ENCODE measurements around the gene SPDYE17.
"Not testable (repeated sequence)": the region's sequence is repeated elsewhere in the genome, so short reads cannot be mapped to it uniquely, and the experiment has no call there.

GRCh38 chr7:76982501-76982900, 49.7 kb downstream of the SPDYE17 start:
- not testable (repeated sequence) for TF ChIP-seq EZH2 (IDR thresholded peaks at IDR 0.05); CTCF (IDR thresholded peaks at IDR 0.05 in 2 of 3, conservative IDR thresholded peaks at IDR 0.05 in 1 of 3; ENCODE audit: borderline replicate concordance in 1 of 3, insufficient read depth in 1 of 3, low read depth in 2 of 3, low read length in 2 of 3); JUND (IDR thresholded peaks at IDR 0.05); SIN3A (IDR thresholded peaks at IDR 0.05; ENCODE audit: low read depth); CEBPB (IDR thresholded peaks at IDR 0.05; ENCODE audit: low read depth); POLR2A (IDR thresholded peaks at IDR 0.05; ENCODE audit: borderline replicate concordance, extremely low read depth, insufficient read depth, insufficient read length); TCF7L2 (IDR thresholded peaks at IDR 0.05; ENCODE audit: borderline replicate concordance, extremely low read depth, insufficient read depth, insufficient read length); RAD21 (IDR thresholded peaks at IDR 0.05; ENCODE audit: low read depth); MAX (IDR thresholded peaks at IDR 0.05); ELF1 (IDR thresholded peaks at IDR 0.05; ENCODE audit: borderline replicate concordance, low read depth); ZBTB33 (IDR thresholded peaks at IDR 0.05; ENCODE audit: extremely low read depth, insufficient replicate concordance, low read length)
- TF ChIP-seq, protein P1, sequence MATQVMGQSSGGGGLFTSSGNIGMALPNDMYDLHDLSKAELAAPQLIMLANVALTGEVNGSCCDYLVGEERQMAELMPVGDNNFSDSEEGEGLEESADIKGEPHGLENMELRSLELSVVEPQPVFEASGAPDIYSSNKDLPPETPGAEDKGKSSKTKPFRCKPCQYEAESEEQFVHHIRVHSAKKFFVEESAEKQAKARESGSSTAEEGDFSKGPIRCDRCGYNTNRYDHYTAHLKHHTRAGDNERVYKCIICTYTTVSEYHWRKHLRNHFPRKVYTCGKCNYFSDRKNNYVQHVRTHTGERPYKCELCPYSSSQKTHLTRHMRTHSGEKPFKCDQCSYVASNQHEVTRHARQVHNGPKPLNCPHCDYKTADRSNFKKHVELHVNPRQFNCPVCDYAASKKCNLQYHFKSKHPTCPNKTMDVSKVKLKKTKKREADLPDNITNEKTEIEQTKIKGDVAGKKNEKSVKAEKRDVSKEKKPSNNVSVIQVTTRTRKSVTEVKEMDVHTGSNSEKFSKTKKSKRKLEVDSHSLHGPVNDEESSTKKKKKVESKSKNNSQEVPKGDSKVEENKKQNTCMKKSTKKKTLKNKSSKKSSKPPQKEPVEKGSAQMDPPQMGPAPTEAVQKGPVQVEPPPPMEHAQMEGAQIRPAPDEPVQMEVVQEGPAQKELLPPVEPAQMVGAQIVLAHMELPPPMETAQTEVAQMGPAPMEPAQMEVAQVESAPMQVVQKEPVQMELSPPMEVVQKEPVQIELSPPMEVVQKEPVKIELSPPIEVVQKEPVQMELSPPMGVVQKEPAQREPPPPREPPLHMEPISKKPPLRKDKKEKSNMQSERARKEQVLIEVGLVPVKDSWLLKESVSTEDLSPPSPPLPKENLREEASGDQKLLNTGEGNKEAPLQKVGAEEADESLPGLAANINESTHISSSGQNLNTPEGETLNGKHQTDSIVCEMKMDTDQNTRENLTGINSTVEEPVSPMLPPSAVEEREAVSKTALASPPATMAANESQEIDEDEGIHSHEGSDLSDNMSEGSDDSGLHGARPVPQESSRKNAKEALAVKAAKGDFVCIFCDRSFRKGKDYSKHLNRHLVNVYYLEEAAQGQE (IDR thresholded peaks at IDR 0.05; ENCODE audit: low read depth) = not testable (repeated sequence)
